H1 (cell line): ENCODE measurements around the gene PLAC1.

Experiments used
- BCL11A ChIP-seq, 2 experiments: IDR thresholded peaks; one replicate each; pipeline ENCODE4 v1.6.1; 2011; ENCODE audit warnings: low read depth in 2 of 2, low read length in 2 of 2, mild to moderate bottlenecking in 2 of 2
- GABPA ChIP-seq: IDR thresholded peaks from 2 replicates; pipeline ENCODE4 v1.6.1; 2011; ENCODE audit warnings: mild to moderate bottlenecking, low read length, moderate library complexity, borderline replicate concordance; ENCODE audit not compliant: insufficient read depth
- KDM5A ChIP-seq: fragments of 200-600 bp; IDR thresholded peaks from 2 replicates; pipeline ENCODE4 v1.7.1; 2012; ENCODE audit warnings: mild to moderate bottlenecking, low read length, inconsistent platforms, mixed read lengths
- NRF1 ChIP-seq: IDR thresholded peaks from 2 replicates; pipeline ENCODE4 v1.6.1; 2011; ENCODE audit warnings: mild to moderate bottlenecking, low read depth, low read length, improper control_type of control experiment
- TF ChIP-seq, protein P1 (sequence below), 3 experiments: IDR thresholded peaks; 1 replicate in 2 of 3; 2 replicates in 1 of 3; pipeline versions ENCODE4 v1.5.1 to v1.6.1; 2011; ENCODE audit warnings: low read length in 3 of 3, mild to moderate bottlenecking in 3 of 3, inconsistent platforms in 2 of 3, low read depth in 1 of 3, moderate library complexity in 1 of 3; ENCODE audit not compliant: insufficient read depth in 1 of 3; ENCODE audit errors: control extremely low read depth in 1 of 3

DNA sequence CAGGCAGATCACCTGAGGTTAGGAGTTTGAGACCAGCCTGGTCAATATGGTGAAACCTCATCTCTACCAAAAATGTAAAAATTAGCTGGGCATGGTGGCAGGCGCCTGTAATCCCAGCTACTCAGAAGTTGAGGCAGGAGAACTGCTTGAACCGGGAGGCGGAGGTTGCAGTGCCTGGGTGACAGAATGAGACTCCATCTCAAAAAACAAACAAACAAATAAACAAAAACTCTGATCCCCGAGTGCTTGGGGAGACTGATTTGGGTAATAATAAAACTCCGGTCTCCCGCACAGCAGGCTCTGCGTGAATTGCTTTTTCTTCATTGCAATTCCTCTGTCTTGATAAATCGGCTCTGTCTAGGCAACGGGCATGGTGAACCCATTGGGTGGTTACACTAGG, 124.9 kb downstream of the PLAC1 start:
- no peak for TF ChIP-seq NRF1
- TF ChIP-seq, protein P1, sequence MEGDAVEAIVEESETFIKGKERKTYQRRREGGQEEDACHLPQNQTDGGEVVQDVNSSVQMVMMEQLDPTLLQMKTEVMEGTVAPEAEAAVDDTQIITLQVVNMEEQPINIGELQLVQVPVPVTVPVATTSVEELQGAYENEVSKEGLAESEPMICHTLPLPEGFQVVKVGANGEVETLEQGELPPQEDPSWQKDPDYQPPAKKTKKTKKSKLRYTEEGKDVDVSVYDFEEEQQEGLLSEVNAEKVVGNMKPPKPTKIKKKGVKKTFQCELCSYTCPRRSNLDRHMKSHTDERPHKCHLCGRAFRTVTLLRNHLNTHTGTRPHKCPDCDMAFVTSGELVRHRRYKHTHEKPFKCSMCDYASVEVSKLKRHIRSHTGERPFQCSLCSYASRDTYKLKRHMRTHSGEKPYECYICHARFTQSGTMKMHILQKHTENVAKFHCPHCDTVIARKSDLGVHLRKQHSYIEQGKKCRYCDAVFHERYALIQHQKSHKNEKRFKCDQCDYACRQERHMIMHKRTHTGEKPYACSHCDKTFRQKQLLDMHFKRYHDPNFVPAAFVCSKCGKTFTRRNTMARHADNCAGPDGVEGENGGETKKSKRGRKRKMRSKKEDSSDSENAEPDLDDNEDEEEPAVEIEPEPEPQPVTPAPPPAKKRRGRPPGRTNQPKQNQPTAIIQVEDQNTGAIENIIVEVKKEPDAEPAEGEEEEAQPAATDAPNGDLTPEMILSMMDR (IDR thresholded peaks at IDR 0.05; ENCODE audit: control extremely low read depth in 1 of 3, insufficient read depth in 1 of 3, low read depth in 1 of 3, low read length in 3 of 3), result no peak
- TF ChIP-seq KDM5A, result no peak
- no peak for TF ChIP-seq BCL11A (IDR thresholded peaks at IDR 0.05; ENCODE audit: low read depth in 2 of 2, low read length in 2 of 2)
- TF ChIP-seq GABPA, result no peak
